Heart left ventricle (tissue), 13 donors: ENCODE data around the gene SLC7A10.

Source experiments
- POLR2A ChIP-seq, 2 donors: fragments of 450-650 bp; IDR thresholded peaks; one replicate each; pipeline ENCODE4 v1.6.1; 2017; ENCODE audit warnings: antibody characterized with exemption in 2 of 2, mild to moderate bottlenecking in 2 of 2, moderate library complexity in 2 of 2
- TF ChIP-seq, protein P1 (sequence below), 12 donors: fragments of 200-600 bp; sonication (generic) in 4 of 12; IDR thresholded peaks; one replicate each; pipeline versions ENCODE4 v1.5.0 to v1.8.0; 2018 to 2022; ENCODE audit warnings: antibody characterized with exemption in 12 of 12, mild to moderate bottlenecking in 5 of 12
- donor health status: ischemic (EF 13 %, LVEDD 7.1; RV severe dilation, severe dysfunction).
- donor health status: DM: no; HTN: yes; CAD: no.
- donor health status: DM: no; HTN: no; CAD: no.
- donor health status: ischemic (EF 25% LVEDD 6.9; RV normal size, moderate dysfunction).
- donor health status: ischemic (EF 25% LVEDD 5.7; RV mildly dilated, moderate dysfunction).
- donor health status: ischemic (EF 35%, LVEDD 5.7; RV mildly dilated, moderate dysfunction).
- donor health status: nonischemic (EF 11% LVEDD 7.7; RV severe dilation, severe dysfunction).
- donor health status: DM: yes; HTN: yes; CAD: no.
- donor health status: PGD.
- donor health status: ischemic (EF 29% LVEDD 5.4; RV normal size, mild dysfunction).
- donor health status: nonischemic (EF 23%, LVEDD 6.1; RV moderate dilation, normal function).

- TF ChIP-seq POLR2A (IDR thresholded peaks at IDR 0.05): no peak
- TF ChIP-seq, protein P1, sequence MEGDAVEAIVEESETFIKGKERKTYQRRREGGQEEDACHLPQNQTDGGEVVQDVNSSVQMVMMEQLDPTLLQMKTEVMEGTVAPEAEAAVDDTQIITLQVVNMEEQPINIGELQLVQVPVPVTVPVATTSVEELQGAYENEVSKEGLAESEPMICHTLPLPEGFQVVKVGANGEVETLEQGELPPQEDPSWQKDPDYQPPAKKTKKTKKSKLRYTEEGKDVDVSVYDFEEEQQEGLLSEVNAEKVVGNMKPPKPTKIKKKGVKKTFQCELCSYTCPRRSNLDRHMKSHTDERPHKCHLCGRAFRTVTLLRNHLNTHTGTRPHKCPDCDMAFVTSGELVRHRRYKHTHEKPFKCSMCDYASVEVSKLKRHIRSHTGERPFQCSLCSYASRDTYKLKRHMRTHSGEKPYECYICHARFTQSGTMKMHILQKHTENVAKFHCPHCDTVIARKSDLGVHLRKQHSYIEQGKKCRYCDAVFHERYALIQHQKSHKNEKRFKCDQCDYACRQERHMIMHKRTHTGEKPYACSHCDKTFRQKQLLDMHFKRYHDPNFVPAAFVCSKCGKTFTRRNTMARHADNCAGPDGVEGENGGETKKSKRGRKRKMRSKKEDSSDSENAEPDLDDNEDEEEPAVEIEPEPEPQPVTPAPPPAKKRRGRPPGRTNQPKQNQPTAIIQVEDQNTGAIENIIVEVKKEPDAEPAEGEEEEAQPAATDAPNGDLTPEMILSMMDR (IDR thresholded peaks at IDR 0.05): no peak
Observed at GRCh38 chr19:33198169-33198568, 27.5 kb downstream of the SLC7A10 start.
